GM23338 (cell line): ENCODE results near the gene SLC2A14. TPM values are rescaled to one million over a fixed set of nuclear protein-coding genes. Genes with fewer than 3 reads are reported as not detected.

Experiments
- ATAC-seq: fragments of 200-7000 bp; cut with Tn5 transposase; 3 replicates; pipeline ENCODE4 v1.9.1; 2020
- DNase-seq: peaks from one replicate; pipeline ENCODE4 v3.0.0-alpha.2; 2015; ENCODE audit warnings: low spot score
- H2AFZ ChIP-seq: fragments of 200-600 bp; sonication (generic); 2 replicates; pipeline ENCODE4 v1.8.0; 2016; ENCODE audit warnings: antibody characterized with exemption, mild to moderate bottlenecking, moderate library complexity
- H3F3A ChIP-seq: fragments of 200-600 bp; sonication (generic); replicated peaks from 2 replicates; pipeline ENCODE4 v1.8.0; 2017; ENCODE audit warnings: antibody characterized with exemption, mixed run types, low read depth
- H3K27ac ChIP-seq: fragments of 200-600 bp; sonication (generic); 2 replicates; pipeline ENCODE4 v1.6.1; 2016; ENCODE audit warnings: low read depth
- H3K27me3 ChIP-seq: fragments of 200-600 bp; sonication (generic); 2 replicates; pipeline ENCODE4 v1.8.0; 2016; ENCODE audit warnings: mild to moderate bottlenecking, mixed run types, moderate library complexity; ENCODE audit not compliant: insufficient read depth
- H3K36me3 ChIP-seq: fragments of 200-600 bp; sonication (generic); 2 replicates; pipeline ENCODE4 v1.8.0; 2016; ENCODE audit warnings: mild to moderate bottlenecking; ENCODE audit not compliant: insufficient read depth
- H3K4me1 ChIP-seq: fragments of 200-600 bp; sonication (generic); 2 replicates; pipeline ENCODE4 v1.8.0; 2016; ENCODE audit warnings: mild to moderate bottlenecking, moderate library complexity; ENCODE audit not compliant: insufficient read depth
- H3K4me2 ChIP-seq: fragments of 200-600 bp; sonication (generic); 2 replicates; pipeline ENCODE4 v1.7.1; 2017; ENCODE audit warnings: mixed run types
- H3K4me3 ChIP-seq: fragments of 200-600 bp; sonication (generic); 2 replicates; pipeline ENCODE4 v1.6.1; 2016; ENCODE audit warnings: mixed run types
- H3K79me2 ChIP-seq: fragments of 200-600 bp; sonication (generic); replicated peaks from 2 replicates; pipeline ENCODE4 v1.8.0; 2017; ENCODE audit warnings: mild to moderate bottlenecking; ENCODE audit not compliant: insufficient read depth
- H3K9me2 ChIP-seq: fragments of 200-600 bp; sonication (generic); 2 replicates; pipeline ENCODE4 v1.8.0; 2017; ENCODE audit not compliant: insufficient read depth
- H4K20me1 ChIP-seq: fragments of 200-600 bp; sonication (generic); replicated peaks from 2 replicates; pipeline ENCODE4 v1.8.0; 2017; ENCODE audit warnings: mild to moderate bottlenecking; ENCODE audit not compliant: insufficient read depth
- H3K27ac Mint-ChIP-seq: 2 replicates; pipeline ENCODE4 v1.8.0; 2020; ENCODE audit warnings: inconsistent platforms, mild to moderate bottlenecking, moderate library complexity, mixed read lengths
- H3K27me3 Mint-ChIP-seq: 3 replicates; pipeline ENCODE4 v1.8.0; 2022; ENCODE audit warnings: low read depth, mild to moderate bottlenecking, moderate library complexity, mixed read lengths, inconsistent platforms; ENCODE audit not compliant: insufficient read depth, poor library complexity
- H3K36me3 Mint-ChIP-seq: 3 replicates; pipeline ENCODE4 v1.8.0; 2021; ENCODE audit warnings: low read depth, mild to moderate bottlenecking, inconsistent platforms, moderate library complexity, mixed read lengths
- H3K4me1 Mint-ChIP-seq: 3 replicates; pipeline ENCODE4 v1.8.0; 2020; ENCODE audit warnings: mild to moderate bottlenecking, inconsistent platforms, mixed read lengths
- H3K4me3 Mint-ChIP-seq: 3 replicates; pipeline ENCODE4 v1.8.0; 2021; ENCODE audit warnings: moderate library complexity, mild to moderate bottlenecking, inconsistent platforms, mixed read lengths
- H3K9me3 Mint-ChIP-seq: 3 replicates; pipeline ENCODE4 v1.8.0; 2020; ENCODE audit warnings: moderate library complexity, mild to moderate bottlenecking, inconsistent platforms, mixed read lengths
- CREB1 ChIP-seq: fragments of 250-450 bp; sonication (Bioruptor Pico); IDR thresholded peaks from 2 replicates; pipeline ENCODE4 v1.5.0; 2020; ENCODE audit warnings: low read depth, mild to moderate bottlenecking, moderate library complexity
- EZH2 ChIP-seq: fragments of 200-600 bp; sonication (generic); IDR thresholded peaks from one replicate; pipeline ENCODE4 v1.8.0; 2017; ENCODE audit warnings: antibody characterized with exemption, mild to moderate bottlenecking, low read depth; ENCODE audit not compliant: unreplicated experiment
- EZH2phosphoT487 ChIP-seq: fragments of 200-600 bp; sonication (generic); IDR thresholded peaks from one replicate; pipeline ENCODE4 v1.8.1; 2018; ENCODE audit warnings: antibody characterized with exemption; ENCODE audit not compliant: unreplicated experiment
- JUNB ChIP-seq: IDR thresholded peaks from one replicate; pipeline ENCODE4 v1.6.1; 2016; ENCODE audit warnings: antibody characterized with exemption; ENCODE audit not compliant: unreplicated experiment
- NANOG ChIP-seq: IDR thresholded peaks from 2 replicates; pipeline ENCODE4 v1.6.1; 2016; ENCODE audit warnings: antibody characterized with exemption, borderline replicate concordance
- POLR2AphosphoS5 ChIP-seq: IDR thresholded peaks from 2 replicates; pipeline ENCODE4 v1.6.1; 2016; ENCODE audit warnings: antibody characterized with exemption, low read depth
- STAT1 ChIP-seq: IDR thresholded peaks from one replicate; pipeline ENCODE4 v1.6.1; 2016; ENCODE audit warnings: antibody characterized with exemption; ENCODE audit not compliant: unreplicated experiment
- ZNF114 ChIP-seq: fragments of 250-450 bp; sonication (Bioruptor Pico); IDR thresholded peaks from 2 replicates; pipeline ENCODE4 v1.5.0; 2020; ENCODE audit warnings: mild to moderate bottlenecking, moderate library complexity
- ZNF331 ChIP-seq: fragments of 250-450 bp; sonication (Bioruptor Pico); IDR thresholded peaks from 2 replicates; pipeline ENCODE4 v1.5.0; 2020; ENCODE audit warnings: low read depth, mild to moderate bottlenecking, moderate library complexity
- polyA plus RNA-seq: library from polyadenylated mRNA; unstranded; fragments of >200 nt; fragmentation: Nextera tagmentation; extraction: Ambion mirVana; gene quantifications from 2 replicates; pipeline ENCODE4 v1.2.1, GENCODE V29; 2016
- total RNA-seq: library from RNA; depleted of rRNA; stranded (reverse); fragments of >200 nt; shearing (Covaris generic); gene quantifications from 2 replicates; pipeline ENCODE4 v1.2.3, GENCODE V29; 2014
- TF ChIP-seq, protein P1 (sequence below), 2 experiments: fragments of 200-600 bp in 1 of 2; sonication (generic) in 1 of 2; conservative IDR thresholded peaks; 2 replicates each; pipeline versions ENCODE4 v1.5.1 to v1.6.1; 2016 to 2017; ENCODE audit warnings: antibody characterized with exemption in 2 of 2, low read depth in 2 of 2, mild to moderate bottlenecking in 2 of 2, moderate library complexity in 1 of 2
- TF ChIP-seq, protein P2 (sequence below): IDR thresholded peaks from 2 replicates; pipeline ENCODE4 v1.6.1; 2016; ENCODE audit warnings: antibody characterized with exemption
- TF ChIP-seq, protein P3 (sequence below): fragments of 250-450 bp; sonication (Bioruptor Pico); IDR thresholded peaks from 2 replicates; pipeline ENCODE4 v1.5.0; 2020; ENCODE audit warnings: mild to moderate bottlenecking, moderate library complexity
- TF ChIP-seq, protein P4 (sequence below): IDR thresholded peaks from one replicate; pipeline ENCODE4 v1.6.1; 2018; ENCODE audit warnings: antibody characterized with exemption; ENCODE audit not compliant: unreplicated experiment

SLC2A14 gene
- total and polyA plus RNA-seq, 2 experiments from 2014 or later: 6.8 to 31.5 TPM

DNA sequence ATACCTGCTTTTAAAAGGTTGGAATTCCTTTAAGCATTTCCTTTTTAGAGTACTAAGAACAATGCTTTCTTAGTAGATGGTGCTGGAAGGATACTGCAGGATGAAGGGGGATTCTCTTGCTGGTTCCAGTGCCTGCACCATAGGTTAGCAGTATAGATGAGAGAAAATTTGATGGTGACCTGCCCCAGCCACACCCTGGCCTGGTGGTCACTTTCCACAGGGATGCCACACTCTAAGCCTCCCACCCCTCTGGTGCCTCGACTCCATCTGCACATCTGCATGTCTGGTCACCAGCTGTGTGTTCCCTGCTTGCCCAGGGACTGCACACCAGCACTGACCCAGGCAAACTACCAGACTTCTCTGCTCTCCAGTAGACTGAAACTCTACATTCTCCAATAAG lies 44.2 kb upstream of the SLC2A14 start:
- Mint-ChIP-seq H3K4me3 (no peak overlapping the region), H3K4me1 (peaks cover 26% of the 10 kb centered on the region), H3K27me3 (peaks cover 20% of the 10 kb centered on the region), H3K9me3 (no peaks in the 10 kb centered on the region), H3K27ac (peak overlapping the region; percentile 39; the same call in 1 of the 2 replicates), H3K36me3 (peaks cover 43% of the 10 kb centered on the region)
- ATAC-seq: peak; percentile 38
- Histone ChIP-seq H3K79me2 (peaks cover 8% of the 10 kb centered on the region), H4K20me1 (peaks cover 5% of the 10 kb centered on the region; the same call in 1 of the 2 replicates), H3F3A (peaks cover 27% of the 10 kb centered on the region), H3K4me3 (no peak overlapping the region), H3K4me1 (peaks cover 8% of the 10 kb centered on the region; the same call in 1 of the 2 replicates), H2AFZ (no peak overlapping the region), H3K27ac (peak overlapping the region; percentile 82), H3K4me2 (no peak overlapping the region), H3K27me3 (no peaks in the 10 kb centered on the region), H3K9me2 (no peaks in the 10 kb centered on the region), H3K36me3 (peaks cover 25% of the 10 kb centered on the region)
- peak; percentile 76 for DNase-seq
- TF ChIP-seq EZH2phosphoT487 (no peak), CREB1 (CRISPR knock-in tag) (no peak), EZH2 (no peak), ZNF114 (CRISPR knock-in tag) (no peak), POLR2AphosphoS5 (no peak; the same call in 1 of the 2 replicates), STAT1 (no peak), NANOG (no peak), JUNB (no peak), ZNF331 (CRISPR knock-in tag) (no peak)
- TF ChIP-seq, protein P1, sequence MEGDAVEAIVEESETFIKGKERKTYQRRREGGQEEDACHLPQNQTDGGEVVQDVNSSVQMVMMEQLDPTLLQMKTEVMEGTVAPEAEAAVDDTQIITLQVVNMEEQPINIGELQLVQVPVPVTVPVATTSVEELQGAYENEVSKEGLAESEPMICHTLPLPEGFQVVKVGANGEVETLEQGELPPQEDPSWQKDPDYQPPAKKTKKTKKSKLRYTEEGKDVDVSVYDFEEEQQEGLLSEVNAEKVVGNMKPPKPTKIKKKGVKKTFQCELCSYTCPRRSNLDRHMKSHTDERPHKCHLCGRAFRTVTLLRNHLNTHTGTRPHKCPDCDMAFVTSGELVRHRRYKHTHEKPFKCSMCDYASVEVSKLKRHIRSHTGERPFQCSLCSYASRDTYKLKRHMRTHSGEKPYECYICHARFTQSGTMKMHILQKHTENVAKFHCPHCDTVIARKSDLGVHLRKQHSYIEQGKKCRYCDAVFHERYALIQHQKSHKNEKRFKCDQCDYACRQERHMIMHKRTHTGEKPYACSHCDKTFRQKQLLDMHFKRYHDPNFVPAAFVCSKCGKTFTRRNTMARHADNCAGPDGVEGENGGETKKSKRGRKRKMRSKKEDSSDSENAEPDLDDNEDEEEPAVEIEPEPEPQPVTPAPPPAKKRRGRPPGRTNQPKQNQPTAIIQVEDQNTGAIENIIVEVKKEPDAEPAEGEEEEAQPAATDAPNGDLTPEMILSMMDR (conservative IDR thresholded peaks at IDR 0.05; ENCODE audit: low read depth in 2 of 2): no peak
- TF ChIP-seq, protein P2, sequence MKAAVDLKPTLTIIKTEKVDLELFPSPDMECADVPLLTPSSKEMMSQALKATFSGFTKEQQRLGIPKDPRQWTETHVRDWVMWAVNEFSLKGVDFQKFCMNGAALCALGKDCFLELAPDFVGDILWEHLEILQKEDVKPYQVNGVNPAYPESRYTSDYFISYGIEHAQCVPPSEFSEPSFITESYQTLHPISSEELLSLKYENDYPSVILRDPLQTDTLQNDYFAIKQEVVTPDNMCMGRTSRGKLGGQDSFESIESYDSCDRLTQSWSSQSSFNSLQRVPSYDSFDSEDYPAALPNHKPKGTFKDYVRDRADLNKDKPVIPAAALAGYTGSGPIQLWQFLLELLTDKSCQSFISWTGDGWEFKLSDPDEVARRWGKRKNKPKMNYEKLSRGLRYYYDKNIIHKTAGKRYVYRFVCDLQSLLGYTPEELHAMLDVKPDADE: no peak
- TF ChIP-seq, protein P3, sequence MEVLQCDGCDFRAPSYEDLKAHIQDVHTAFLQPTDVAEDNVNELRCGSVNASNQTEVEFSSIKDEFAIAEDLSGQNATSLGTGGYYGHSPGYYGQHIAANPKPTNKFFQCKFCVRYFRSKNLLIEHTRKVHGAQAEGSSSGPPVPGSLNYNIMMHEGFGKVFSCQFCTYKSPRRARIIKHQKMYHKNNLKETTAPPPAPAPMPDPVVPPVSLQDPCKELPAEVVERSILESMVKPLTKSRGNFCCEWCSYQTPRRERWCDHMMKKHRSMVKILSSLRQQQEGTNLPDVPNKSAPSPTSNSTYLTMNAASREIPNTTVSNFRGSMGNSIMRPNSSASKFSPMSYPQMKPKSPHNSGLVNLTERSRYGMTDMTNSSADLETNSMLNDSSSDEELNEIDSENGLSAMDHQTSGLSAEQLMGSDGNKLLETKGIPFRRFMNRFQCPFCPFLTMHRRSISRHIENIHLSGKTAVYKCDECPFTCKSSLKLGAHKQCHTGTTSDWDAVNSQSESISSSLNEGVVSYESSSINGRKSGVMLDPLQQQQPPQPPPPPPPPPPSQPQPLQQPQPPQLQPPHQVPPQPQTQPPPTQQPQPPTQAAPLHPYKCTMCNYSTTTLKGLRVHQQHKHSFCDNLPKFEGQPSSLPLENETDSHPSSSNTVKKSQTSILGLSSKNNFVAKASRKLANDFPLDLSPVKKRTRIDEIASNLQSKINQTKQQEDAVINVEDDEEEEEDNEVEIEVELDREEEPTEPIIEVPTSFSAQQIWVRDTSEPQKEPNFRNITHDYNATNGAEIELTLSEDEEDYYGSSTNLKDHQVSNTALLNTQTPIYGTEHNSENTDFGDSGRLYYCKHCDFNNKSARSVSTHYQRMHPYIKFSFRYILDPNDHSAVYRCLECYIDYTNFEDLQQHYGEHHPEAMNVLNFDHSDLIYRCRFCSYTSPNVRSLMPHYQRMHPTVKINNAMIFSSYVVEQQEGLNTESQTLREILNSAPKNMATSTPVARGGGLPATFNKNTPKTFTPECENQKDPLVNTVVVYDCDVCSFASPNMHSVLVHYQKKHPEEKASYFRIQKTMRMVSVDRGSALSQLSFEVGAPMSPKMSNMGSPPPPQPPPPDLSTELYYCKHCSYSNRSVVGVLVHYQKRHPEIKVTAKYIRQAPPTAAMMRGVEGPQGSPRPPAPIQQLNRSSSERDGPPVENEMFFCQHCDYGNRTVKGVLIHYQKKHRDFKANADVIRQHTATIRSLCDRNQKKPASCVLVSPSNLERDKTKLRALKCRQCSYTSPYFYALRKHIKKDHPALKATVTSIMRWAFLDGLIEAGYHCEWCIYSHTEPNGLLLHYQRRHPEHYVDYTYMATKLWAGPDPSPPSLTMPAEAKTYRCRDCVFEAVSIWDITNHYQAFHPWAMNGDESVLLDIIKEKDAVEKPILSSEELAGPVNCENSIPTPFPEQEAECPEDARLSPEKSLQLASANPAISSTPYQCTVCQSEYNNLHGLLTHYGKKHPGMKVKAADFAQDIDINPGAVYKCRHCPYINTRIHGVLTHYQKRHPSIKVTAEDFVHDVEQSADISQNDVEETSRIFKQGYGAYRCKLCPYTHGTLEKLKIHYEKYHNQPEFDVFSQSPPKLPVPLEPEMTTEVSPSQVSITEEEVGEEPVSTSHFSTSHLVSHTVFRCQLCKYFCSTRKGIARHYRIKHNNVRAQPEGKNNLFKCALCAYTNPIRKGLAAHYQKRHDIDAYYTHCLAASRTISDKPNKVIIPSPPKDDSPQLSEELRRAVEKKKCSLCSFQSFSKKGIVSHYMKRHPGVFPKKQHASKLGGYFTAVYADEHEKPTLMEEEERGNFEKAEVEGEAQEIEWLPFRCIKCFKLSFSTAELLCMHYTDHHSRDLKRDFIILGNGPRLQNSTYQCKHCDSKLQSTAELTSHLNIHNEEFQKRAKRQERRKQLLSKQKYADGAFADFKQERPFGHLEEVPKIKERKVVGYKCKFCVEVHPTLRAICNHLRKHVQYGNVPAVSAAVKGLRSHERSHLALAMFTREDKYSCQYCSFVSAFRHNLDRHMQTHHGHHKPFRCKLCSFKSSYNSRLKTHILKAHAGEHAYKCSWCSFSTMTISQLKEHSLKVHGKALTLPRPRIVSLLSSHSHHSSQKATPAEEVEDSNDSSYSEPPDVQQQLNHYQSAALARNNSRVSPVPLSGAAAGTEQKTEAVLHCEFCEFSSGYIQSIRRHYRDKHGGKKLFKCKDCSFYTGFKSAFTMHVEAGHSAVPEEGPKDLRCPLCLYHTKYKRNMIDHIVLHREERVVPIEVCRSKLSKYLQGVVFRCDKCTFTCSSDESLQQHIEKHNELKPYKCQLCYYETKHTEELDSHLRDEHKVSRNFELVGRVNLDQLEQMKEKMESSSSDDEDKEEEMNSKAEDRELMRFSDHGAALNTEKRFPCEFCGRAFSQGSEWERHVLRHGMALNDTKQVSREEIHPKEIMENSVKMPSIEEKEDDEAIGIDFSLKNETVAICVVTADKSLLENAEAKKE (CRISPR knock-in tag): no peak
- TF ChIP-seq, protein P4, sequence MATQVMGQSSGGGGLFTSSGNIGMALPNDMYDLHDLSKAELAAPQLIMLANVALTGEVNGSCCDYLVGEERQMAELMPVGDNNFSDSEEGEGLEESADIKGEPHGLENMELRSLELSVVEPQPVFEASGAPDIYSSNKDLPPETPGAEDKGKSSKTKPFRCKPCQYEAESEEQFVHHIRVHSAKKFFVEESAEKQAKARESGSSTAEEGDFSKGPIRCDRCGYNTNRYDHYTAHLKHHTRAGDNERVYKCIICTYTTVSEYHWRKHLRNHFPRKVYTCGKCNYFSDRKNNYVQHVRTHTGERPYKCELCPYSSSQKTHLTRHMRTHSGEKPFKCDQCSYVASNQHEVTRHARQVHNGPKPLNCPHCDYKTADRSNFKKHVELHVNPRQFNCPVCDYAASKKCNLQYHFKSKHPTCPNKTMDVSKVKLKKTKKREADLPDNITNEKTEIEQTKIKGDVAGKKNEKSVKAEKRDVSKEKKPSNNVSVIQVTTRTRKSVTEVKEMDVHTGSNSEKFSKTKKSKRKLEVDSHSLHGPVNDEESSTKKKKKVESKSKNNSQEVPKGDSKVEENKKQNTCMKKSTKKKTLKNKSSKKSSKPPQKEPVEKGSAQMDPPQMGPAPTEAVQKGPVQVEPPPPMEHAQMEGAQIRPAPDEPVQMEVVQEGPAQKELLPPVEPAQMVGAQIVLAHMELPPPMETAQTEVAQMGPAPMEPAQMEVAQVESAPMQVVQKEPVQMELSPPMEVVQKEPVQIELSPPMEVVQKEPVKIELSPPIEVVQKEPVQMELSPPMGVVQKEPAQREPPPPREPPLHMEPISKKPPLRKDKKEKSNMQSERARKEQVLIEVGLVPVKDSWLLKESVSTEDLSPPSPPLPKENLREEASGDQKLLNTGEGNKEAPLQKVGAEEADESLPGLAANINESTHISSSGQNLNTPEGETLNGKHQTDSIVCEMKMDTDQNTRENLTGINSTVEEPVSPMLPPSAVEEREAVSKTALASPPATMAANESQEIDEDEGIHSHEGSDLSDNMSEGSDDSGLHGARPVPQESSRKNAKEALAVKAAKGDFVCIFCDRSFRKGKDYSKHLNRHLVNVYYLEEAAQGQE: no peak
